Aorta (tissue), 4 donors: ENCODE measurements around the gene LAMA4. TPM values are rescaled to one million over a fixed set of nuclear protein-coding genes. Genes with fewer than 3 reads are reported as not detected.

Experiments
- polyA plus RNA-seq, 2 donors: library from polyadenylated mRNA; stranded (reverse); fragments of 200-250 nt; gene quantifications; one replicate each; pipeline ENCODE4 v1.2.3, GENCODE V29; 2013
- total RNA-seq, 2 donors: library from RNA; stranded (reverse); fragmentation: NEBNext Ultra II Directional; extraction: Animal tissue kit (Norgen Biotek cat#: 25700); gene quantifications; one replicate each; pipeline ENCODE4 v1.2.1, GENCODE V29; 2021
- donor health status: healthy with polysubstance abuse.
- donor health status: Bipolar disorder and iron deficiency.
- donor health status: DM: no; HTN: no; CAD: no.
- donor health status: DM: yes; HTN: yes; CAD: no.

LAMA4 gene
- total and polyA plus RNA-seq, 4 donors = 7.8 to 150 (median 67.5) TPM

Other genes with a start within 250 kb of the LAMA4 start
- gene CCN6, start 200.5 kb downstream of the LAMA4 start, total RNA-seq = not detected
- not detected for gene CCN6, start 200.5 kb downstream of the LAMA4 start, polyA plus RNA-seq
- 10 to 100 TPM; 20.1 to 26.9 TPM for gene TUBE1, start 167.1 kb downstream of the LAMA4 start, total RNA-seq
- 10 to 100 TPM; 10.1 to 39.1 TPM for gene TUBE1, start 167.1 kb downstream of the LAMA4 start, polyA plus RNA-seq
- 10 to 100 TPM; 13.8 to 23.0 TPM for gene FAM229B, start 167.0 kb downstream of the LAMA4 start, total RNA-seq
- 10 to 100 TPM; 31.2 to 39.3 TPM for gene FAM229B, start 167.0 kb downstream of the LAMA4 start, polyA plus RNA-seq
- gene RFPL4B, start 92.8 kb upstream of the LAMA4 start, total RNA-seq = under 1 TPM in 1 of 2 donors, not detected in 1; 0.18 TPM
- not detected for gene RFPL4B, start 92.8 kb upstream of the LAMA4 start, polyA plus RNA-seq